ENCODE measurements around the gene SPI1.

- TF ChIP-seq EZH2 (IDR thresholded peaks at IDR 0.05) (no peak), POLR2AphosphoS5 (IDR thresholded peaks at IDR 0.05; ENCODE audit: borderline replicate concordance, low read depth, low read length) (no peak)
Observed at GRCh38 chr11:47328449-47329390, 49.6 kb downstream of the SPI1 start.

Data from SK-N-MC (cell line).